Embryonic facial prominence (tissue), 1 donor: ENCODE measurements around the gene EXOSC9.
A peak's percentile ranks its signal among the peaks of the same experiment; 100 is the strongest.
"Not testable (repeated sequence)": the region's sequence is repeated elsewhere in the genome, so short reads cannot be mapped to it uniquely, and the experiment has no call there.

ENCODE experiments used
- DNase-seq: peaks from one replicate; pipeline ENCODE4 v3.0.0-alpha.2; 2016; ENCODE audit errors: extremely low spot score

EXOSC9 gene, protein sequence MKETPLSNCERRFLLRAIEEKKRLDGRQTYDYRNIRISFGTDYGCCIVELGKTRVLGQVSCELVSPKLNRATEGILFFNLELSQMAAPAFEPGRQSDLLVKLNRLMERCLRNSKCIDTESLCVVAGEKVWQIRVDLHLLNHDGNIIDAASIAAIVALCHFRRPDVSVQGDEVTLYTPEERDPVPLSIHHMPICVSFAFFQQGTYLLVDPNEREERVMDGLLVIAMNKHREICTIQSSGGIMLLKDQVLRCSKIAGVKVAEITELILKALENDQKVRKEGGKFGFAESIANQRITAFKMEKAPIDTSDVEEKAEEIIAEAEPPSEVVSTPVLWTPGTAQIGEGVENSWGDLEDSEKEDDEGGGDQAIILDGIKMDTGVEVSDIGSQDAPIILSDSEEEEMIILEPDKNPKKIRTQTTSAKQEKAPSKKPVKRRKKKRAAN

DNA sequence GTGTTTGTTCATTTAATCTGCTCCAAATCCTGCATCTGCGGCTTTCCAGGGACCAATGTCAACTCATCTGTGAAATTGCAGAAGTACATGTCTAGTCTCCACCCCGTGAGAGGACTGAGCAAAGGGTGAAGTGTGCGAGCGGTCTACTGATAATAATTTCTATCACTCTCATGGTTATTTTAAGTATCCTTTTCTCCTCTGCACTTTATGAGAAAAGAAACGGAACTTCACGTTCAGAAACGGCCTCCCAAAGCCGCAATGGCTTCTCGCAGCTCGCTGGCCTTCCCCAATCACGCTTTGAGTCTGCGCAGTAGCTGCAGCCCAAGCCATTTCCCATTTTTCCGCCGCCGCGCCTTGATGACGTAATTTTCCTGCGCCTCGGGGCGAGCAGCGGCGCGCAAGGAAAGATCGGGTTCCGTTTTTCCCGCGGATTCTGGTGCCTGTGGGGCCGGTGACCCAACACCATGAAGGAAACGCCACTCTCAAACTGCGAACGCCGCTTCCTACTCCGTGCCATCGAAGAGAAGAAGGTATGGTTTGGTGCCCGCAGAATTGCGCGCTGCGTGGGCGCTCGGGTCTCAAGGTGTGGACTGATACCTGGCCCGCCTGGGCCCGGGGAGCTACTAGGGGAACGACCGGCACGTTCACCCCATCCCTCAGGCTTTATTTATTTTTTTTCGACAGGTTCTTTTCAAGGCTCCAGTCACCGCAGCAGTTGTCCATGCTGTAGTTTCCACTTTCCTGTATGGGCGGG is at the start of gene EXOSC9:
TSS of gene EXOSC9 (plus strand) at position 363 of the 754 bp plus-strand sequence. CDS start at position 465, 102 bp downstream.
- peak; percentile 86 for DNase-seq

DNA sequence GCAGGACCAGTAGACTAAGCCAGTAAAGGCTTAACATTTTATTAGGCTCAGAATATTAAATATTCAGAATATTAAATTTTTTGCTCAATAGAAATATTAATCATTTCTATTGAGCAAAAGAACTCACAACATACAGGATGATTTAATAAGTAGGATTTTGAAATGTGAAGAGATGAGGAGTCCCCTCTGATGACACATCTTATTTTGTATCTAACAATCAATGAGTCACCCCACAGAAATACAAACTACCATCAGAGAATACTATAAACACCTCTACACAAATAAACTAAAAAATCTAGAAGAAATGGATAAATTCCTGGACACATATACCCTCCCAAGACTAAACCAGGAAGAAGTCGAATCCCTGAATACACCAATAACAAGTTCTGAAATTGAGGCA is 49.0 kb upstream of the EXOSC9 start:
- not testable (repeated sequence) for DNase-seq

DNA sequence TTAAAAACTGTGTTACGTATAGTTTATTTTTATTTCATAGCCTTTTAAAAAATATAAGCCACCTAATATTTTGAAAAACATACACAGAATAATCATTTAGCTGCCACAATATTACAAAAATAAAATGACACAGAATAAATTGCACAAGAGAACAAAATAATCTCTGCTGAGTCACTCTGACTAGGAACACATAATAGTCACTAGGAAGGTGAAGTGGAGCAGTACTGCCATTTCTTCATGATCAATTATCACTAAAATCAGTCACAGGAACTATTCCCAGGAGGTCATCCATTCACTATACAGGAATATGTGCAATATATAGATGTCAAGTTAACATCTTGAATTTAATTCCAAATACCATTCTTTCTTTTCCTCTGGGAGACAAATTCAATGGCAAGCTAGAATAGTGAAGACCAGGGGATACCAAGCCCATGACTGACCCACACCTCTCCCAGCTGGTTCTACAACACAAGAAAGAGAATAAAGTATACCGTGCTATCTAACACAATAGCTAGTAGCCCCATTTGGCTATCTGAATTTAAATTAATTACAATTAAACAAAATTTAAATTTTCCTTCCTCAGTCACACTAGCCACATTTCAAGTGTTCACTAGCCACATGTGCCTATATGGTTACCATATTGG is 42.1 kb upstream of the EXOSC9 start:
- no peak for DNase-seq

DNA sequence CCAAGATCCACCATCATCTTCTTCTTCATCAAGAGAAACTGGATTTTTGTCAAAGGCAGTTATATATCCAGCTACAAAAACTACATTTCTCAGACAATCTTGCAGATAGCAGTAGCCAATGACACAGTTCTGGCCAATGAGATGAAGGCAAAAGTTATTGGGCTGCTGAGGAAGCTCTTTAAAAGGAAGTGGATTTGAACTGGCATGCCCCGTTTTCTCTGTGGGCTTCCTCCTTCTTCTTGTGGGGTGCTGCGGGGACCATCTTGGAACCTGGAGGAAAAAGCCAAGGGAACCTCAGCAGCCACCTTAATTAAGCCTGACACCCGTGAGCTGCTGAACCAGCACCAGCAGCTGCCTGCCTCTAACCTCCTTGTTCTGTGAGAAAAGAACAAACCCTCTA is 40.9 kb upstream of the EXOSC9 start:
- no peak for DNase-seq

DNA sequence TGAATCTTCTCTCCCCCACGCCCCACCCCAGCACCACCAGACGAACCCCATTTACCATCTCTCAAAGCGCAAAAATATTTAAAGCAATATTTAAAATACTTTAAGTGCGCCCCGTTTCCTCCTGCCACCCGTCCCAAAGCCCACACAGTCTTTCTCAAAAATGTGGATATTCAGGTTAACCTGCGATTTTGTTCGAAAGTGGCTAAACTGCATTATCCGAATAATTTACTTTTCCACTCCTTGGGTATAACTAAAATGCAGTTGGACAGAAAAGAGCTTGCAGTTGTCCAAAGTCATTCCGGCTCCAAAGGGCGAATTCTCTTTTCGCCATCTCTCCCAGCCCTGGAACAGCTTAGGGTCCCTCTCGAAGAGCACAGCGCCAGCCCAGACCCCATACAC is 36.8 kb upstream of the EXOSC9 start:
- no peak for DNase-seq

DNA sequence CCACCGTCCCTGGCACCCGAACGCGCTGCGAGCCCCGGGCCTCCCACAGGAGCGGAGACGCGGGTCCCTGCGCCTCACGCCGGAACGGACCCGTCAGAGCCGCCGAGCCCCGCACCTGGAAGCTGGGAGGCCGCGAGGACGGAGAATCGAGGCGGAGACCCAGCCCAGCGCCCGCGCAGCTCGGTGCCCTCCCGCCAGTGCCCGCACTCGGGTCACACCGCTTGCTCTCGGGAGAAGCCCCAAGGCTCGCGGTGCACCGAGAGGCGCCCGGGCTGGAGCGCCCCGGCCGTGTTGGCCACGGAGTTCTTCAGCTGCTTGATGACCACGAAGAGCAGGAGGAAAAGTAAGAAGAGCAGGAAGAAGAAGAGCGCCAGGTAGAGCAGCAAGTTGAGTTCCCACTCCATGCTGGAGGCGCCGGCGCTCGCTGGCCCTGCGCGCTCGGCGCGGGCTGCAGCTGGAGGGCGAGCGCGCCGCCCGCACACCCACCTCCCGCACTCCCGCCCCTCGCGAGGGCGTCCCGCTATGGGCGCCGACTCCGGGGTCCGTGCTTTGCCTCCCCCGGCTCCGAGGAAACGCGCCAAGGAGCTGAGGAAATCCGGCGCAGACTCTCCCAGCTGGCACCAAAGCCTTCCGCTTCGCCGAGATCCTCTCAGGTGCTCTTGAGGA is 36.3 kb upstream of the EXOSC9 start, which contains the start of gene SMIM43:
TSS of gene SMIM43 (minus strand) at position 463 of the 666 bp plus-strand sequence. CDS start at position 404, 59 bp downstream.
- DNase-seq, result no peak

DNA sequence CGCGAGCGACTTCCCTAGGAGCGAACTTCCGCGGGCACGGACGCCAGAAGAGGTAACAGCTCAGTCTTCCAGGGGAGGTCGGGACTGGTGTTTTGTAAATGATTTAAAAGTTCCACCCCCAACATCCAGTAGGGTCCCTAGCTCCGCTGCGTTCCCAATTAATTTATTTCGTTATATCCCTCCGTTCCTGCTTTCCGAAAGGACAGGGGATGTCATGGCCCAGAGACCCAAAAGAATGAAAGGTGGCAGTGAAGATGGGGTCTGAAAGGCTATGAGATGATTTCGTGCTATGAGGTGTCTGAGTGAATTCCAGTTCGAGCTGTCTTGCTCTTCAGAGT is 35.8 kb upstream of the EXOSC9 start:
- DNase-seq, result no peak

DNA sequence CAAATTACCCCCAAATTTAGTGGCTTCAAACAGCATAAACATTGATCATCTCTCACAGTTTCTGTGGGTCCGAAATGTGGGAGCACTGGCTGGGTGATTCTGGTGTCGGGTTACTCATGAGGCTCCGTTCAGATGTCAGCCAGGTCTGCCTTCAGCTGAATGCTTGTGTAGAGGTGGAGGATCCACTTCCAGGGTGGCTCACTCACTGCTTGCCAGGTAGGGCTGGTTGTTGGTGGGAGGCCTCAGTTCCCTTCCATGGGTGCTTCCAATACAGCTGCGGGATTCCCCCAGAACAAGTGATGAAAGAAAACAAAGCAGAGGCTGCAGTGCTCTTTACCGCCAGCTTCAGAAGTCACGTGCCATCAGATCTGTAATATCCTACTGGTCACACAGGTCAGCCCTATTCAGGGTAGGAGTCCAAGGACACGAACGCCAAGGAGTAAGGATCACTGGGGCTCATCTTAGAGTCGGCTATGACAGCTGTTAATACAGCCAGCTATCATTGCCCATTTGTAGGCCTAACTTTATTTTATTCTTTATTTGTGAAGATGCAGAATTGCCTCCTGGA is 35.1 kb upstream of the EXOSC9 start:
- no peak for DNase-seq

DNA sequence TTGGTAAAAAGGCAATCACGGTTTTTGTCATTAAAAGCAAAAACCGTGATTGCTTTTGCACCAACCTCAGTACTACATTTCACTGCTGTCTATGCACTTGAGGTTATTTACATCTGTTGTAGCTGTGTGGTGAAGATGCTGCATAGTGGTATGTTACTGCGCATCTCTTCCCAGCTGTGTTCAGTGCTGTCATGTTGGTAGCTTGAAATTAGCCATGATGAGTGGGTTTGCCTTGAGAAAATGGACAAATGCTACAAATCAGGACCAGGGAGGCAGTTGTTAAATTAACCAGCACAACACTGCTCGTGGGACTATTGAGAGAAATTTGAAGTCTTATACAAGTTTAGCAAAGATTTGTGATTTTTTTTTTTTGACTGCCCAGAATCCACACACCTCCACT is 34.0 kb upstream of the EXOSC9 start:
- no peak for DNase-seq

DNA sequence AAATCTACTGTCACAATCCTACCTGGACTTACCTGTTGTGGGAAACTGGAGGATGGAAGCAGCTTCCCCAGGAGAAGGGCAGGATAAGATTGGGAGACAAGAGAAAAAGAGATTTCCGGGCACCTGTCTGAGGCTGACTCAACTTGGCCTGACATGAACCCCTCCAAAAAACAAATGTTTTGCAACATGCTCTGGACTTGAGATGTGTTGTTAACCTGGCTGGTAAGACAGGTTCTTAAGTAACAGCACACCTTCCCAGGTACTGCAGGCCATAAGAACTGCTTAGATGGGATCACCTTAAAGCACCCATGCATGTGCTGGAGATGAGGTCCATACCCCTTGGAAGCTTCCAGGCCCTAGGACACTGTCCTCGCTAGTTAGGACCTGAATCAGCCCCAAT is 31.8 kb upstream of the EXOSC9 start:
- no peak for DNase-seq

DNA sequence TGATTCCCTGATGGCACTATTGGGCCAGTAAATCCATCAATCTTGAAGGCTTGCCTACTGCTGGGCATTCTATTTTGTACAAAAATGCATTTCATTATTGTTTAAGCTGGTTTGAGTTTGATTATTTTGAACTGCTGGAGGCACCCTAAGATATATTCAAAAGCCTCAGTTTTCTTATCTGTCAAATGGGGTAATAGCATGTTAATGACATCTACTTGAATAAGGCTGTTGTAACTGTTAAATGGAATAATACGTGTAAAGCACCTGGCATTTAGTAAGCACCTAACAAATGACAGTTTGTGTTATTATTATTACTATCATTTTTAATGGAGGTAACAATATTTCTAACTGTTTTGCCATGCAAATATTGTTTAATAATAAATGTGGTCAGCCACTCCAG is 29.3 kb upstream of the EXOSC9 start:
- no peak for DNase-seq

DNA sequence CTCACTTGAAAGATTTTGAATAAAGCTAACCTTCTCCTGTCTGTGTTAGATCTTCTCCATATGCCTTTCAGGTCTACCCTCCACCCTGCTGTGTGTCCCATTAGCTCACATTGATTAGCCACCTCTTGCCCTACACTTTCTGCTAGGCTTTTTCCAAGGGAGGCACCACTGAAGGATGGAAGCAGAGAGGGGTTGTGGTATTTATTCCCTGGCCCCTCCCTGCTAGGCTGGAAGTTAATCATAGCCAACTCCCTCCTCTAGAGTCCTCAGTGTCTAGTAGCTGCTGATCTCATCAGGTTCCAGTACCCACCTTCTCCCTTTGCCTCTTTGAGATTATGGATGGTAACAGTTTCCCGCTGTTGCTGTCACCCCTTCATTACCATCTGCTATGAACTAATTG is 27.2 kb upstream of the EXOSC9 start:
- no peak for DNase-seq

DNA sequence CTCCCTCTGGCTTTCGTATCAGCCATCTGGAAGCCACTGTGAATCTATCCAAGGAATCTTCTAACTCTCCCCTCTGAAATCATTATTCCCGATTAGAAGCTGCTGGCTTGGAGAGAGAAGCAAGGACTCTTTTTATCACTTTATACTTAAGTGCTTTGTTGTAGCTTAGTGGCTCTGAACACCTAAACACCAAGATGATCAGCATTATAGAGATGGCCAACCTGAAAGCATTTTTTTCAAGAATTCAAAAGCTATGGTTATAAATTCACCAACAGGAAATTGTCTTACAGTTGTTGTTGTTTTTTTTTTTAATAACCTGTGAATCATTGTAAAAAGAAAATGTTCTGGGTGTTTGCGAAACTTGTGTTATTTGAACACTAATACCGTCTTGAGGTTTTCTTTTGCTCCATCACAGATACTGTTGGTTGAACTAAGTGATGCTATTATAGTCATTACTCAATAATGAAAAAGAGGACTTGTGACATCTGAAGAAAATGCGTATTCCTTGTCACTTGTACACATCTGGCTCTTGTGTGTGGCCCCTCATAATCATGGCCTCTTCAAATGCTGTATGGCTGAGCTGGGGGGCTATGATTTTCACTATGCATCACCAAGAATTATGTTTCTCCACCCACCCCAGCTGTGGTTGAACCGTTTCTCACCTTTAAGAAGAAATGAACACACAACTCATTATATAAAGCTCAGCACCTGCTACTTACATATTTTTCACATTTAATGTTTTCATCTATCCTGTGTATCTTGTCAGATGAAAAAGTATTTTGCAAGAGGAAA is 24.3 kb upstream of the EXOSC9 start:
- no peak for DNase-seq

DNA sequence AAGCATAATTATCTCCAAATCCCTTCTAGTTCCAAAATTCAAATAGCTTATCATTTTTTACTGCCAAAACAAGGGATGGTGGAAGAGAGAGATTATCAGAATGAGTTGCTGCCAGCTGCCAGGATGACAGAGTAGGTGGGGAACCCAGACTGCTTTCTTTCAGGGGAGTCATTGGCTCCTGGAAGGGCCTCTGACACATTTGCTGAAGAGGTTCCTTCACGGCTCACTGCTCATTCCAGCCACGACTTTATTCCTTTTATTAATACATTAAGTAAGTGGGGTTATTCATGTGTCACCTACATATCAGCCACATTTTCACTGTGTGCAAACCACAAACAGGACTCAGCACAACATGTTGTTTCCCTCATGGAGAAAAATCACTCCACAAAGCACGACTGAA is 23.5 kb upstream of the EXOSC9 start:
- no peak for DNase-seq

DNA sequence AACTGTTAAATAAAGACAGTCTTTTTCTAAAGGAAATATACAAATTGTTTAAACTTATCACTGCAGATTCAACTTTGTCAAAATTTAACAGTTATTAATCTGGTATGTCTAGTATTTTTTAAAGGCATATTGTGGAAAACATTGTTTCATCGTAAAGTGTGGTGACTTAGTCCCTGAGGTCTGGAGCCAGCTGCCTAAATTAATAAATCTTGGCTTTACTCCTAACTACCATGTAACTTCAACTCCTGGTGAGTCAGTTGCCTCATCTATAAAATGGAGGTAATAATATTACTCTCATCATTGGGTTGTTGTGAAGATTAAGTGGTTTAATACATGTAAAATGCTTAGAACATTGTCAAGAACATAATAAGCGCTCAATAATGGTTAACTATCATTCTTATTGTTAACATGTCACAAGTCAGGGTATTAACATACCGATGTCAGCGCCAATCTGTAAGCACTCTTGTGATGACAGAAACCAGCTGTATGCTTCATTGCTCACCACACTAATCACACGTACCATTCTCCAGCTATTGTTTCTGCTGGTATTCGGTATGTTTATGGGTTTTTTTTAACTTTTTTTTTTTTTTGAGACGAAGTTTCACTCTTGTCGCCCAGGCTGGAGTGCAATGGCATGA is 22.0 kb upstream of the EXOSC9 start:
- DNase-seq, result no peak

DNA sequence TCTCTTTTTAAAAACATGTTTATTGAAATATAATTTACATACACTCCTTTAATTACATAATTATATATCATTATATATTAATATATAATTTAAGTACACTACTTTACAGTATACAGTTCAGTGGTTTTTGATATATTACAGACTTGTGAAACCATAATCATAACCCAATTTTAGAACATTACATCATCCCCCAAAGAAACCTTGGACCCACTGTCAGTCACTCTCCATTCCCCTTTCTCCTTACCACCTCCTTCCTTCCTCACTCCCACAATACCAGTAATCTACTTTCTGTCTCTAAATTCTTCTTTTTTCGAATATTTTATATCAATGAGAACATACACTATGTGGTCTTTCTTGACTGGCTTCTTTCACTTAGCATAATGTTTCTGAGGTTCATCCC is 17.9 kb upstream of the EXOSC9 start:
- DNase-seq, result no peak

DNA sequence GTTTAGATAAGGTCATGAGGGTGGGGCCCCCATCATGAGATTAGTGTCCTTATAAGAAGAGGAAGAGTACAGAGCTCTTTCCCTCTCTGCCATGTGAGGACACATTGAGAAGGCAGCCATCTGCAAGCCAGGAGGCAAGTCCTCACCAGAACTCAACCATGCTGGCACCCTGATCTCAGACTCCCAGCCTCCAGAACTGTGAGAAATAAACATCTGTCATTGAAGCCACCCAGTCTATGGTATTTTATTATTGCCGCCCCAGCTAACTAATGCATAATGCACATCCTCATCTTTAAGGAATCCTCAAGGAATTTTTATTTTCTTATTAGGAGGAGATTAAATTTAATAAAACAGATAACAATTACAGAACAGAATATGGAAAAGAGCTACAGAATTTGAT is 16.7 kb upstream of the EXOSC9 start:
- no peak for DNase-seq

DNA sequence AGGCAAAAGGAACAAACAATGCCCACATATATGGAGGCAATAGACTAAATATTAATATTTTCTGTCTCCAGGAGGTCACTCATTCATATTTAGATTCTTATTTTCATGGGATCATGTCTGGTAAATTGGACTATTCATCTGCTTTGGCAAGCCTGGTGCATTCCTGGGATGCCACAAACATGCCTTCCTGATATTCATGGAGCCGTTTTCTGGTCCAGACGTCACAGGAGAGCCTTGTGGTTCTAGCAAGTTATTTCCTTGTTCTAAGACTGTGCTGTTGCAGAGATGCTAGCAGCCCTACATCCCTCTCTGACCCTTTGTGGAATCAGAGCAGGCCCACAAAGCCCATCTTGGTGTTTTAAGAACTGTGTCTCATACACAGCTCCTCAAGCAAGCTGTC is 16.1 kb upstream of the EXOSC9 start:
- no peak for DNase-seq

DNA sequence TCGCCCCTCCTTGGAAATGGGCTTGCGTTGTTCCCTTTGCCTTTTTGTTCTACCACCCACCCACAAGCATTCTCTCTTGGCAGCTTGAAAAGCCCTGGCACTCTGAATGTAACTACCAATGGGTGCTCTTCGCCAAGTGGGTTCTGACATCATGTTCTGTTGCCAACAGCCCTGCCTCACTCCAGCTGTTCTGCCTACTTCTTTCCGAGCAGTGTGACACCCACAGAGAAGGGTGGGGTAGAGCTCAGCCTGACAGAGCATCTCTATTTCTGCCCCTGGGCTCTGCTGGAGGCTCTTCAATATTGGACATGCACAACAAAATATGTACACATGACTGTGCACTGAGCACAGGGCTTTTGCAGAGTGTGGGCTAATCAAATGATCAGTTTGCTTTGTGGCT is 15.6 kb upstream of the EXOSC9 start:
- DNase-seq, result no peak

DNA sequence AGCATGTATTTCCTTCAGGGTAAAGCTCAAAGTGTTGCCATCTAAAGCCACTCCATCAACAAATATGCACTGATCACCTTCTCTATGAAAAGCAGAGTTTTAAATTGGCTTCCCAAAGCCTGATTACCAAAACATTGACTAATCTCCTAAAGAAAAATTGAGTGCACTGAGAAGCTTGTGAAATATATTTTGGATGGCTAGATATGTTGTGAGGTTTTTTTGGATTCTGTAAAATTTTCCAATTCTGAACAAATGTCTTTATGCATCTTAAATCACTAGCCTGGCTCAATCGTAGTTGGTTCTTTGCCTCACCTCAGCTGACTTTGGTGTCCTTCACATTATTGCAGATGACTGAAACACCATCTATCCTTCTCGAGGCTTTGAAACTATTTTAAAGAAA is 14.9 kb upstream of the EXOSC9 start:
- DNase-seq, result no peak
